SU-DHL-6 (cell line): ENCODE results near the gene TRPM3.

Source experiments
- H2AFZ ChIP-seq: fragments of 200-600 bp; sonication (generic); 2 replicates; pipeline ENCODE4 v1.6.1; 2014; ENCODE audit warnings: low read depth, mild to moderate bottlenecking, moderate library complexity, mixed read lengths, antibody characterized with exemption, low read length; ENCODE audit not compliant: severe bottlenecking
- H3F3A ChIP-seq: fragments of 200-600 bp; shearing (Covaris generic); 2 replicates; pipeline ENCODE4 v1.6.0; 2016; ENCODE audit warnings: antibody characterized with exemption, mild to moderate bottlenecking; ENCODE audit not compliant: insufficient read depth
- H3K27ac ChIP-seq: fragments of 200-600 bp; sonication (generic); 2 replicates; pipeline ENCODE4 v1.5.1; 2016; ENCODE audit warnings: low read depth, mild to moderate bottlenecking, low read length, moderate library complexity, mixed read lengths
- H3K27me3 ChIP-seq: fragments of 200-600 bp; sonication (generic), shearing (Covaris generic); 2 replicates; pipeline ENCODE4 v1.6.0; 2014; ENCODE audit warnings: mild to moderate bottlenecking, low read length
- H3K36me3 ChIP-seq: fragments of 200-600 bp; sonication (generic); 2 replicates; pipeline ENCODE4 v1.6.1; 2014; ENCODE audit warnings: mild to moderate bottlenecking, low read length, mixed read lengths
- H3K4me2 ChIP-seq: fragments of 300-600, 200-600 bp; shearing (Covaris generic), sonication (generic); 2 replicates; pipeline ENCODE4 v1.6.0; 2014; ENCODE audit warnings: low read length, low read depth, mild to moderate bottlenecking; ENCODE audit not compliant: poor library complexity, severe bottlenecking
- H3K4me3 ChIP-seq: fragments of 200-600 bp; sonication (generic); 2 replicates; pipeline ENCODE4 v1.5.1; 2014; ENCODE audit warnings: antibody characterized with exemption, low read length, mild to moderate bottlenecking, mixed read lengths; ENCODE audit not compliant: insufficient read depth, poor library complexity, severe bottlenecking
- H3K79me2 ChIP-seq: fragments of 200-600 bp; sonication (generic); 2 replicates; pipeline ENCODE4 v1.6.1; 2014; ENCODE audit warnings: mild to moderate bottlenecking, low read length, moderate library complexity; ENCODE audit not compliant: insufficient read depth
- H3K9ac ChIP-seq: fragments of 200-600 bp; sonication (generic); 2 replicates; pipeline ENCODE4 v1.7.0; 2014; ENCODE audit warnings: mild to moderate bottlenecking, low read length
- H3K9me2 ChIP-seq: fragments of 200-600 bp; sonication (generic); replicated peaks from 2 replicates; pipeline ENCODE4 v1.6.1; 2014; ENCODE audit warnings: low read length; ENCODE audit not compliant: insufficient read depth
- H3K9me3 ChIP-seq: fragments of 200-600 bp; sonication (generic); 2 replicates; pipeline ENCODE4 v1.6.1; 2014; ENCODE audit warnings: low read length, mixed read lengths; ENCODE audit not compliant: insufficient read depth
- H4K20me1 ChIP-seq: fragments of 200-600 bp; sonication (generic); 2 replicates; pipeline ENCODE4 v1.6.1; 2014; ENCODE audit warnings: low read depth, mild to moderate bottlenecking, antibody characterized with exemption, low read length, moderate library complexity, mixed read lengths
- CTCF ChIP-seq: fragments of 200-600 bp; sonication (generic); IDR thresholded peaks from one replicate; pipeline ENCODE4 v1.5.1; 2017; ENCODE audit warnings: antibody characterized with exemption, mild to moderate bottlenecking, low read length, moderate library complexity; ENCODE audit not compliant: insufficient read depth, poor library complexity, severe bottlenecking
- EZH2phosphoT487 ChIP-seq: fragments of 200-600 bp; sonication (generic), shearing (Covaris generic); conservative IDR thresholded peaks from 2 replicates; pipeline ENCODE4 v1.6.1; 2018; ENCODE audit warnings: mild to moderate bottlenecking, antibody characterized with exemption, low read length, moderate library complexity, mixed read lengths

TRPM3 gene

GRCh38 chr9:70964861-70965260 is 156.6 kb downstream of the TRPM3 start:
- Histone ChIP-seq H3K9me2 (no peaks in the 10 kb centered on the region), H3K9me3 (no peaks in the 10 kb centered on the region)
- TF ChIP-seq CTCF (no peak), EZH2phosphoT487 (no peak)

GRCh38 chr9:70963554-70963953 is 157.9 kb downstream of the TRPM3 start:
- TF ChIP-seq EZH2phosphoT487 (no peak), CTCF (no peak)
- Histone ChIP-seq H3F3A (no peaks in the 10 kb centered on the region), H3K9ac (no peak overlapping the region), H3K36me3 (no peaks in the 10 kb centered on the region), H3K9me2 (no peaks in the 10 kb centered on the region), H3K27me3 (no peaks in the 10 kb centered on the region), H2AFZ (no peak overlapping the region), H3K27ac (no peak overlapping the region), H4K20me1 (no peaks in the 10 kb centered on the region), H3K9me3 (no peaks in the 10 kb centered on the region), H3K79me2 (no peaks in the 10 kb centered on the region), H3K4me3 (no peak overlapping the region), H3K4me2 (no peak overlapping the region)

More at GRCh38 chr9:70964861-70965260, 156.6 kb downstream of the TRPM3 start:
- no peak overlapping the region for H3K4me3 ChIP-seq
- H3K36me3 ChIP-seq: no peaks in the 10 kb centered on the region
- no peak overlapping the region for H3K9ac ChIP-seq
- no peak overlapping the region for H2AFZ ChIP-seq
- no peak overlapping the region for H3K27ac ChIP-seq
- no peaks in the 10 kb centered on the region for H3K27me3 ChIP-seq
- H4K20me1 ChIP-seq: no peaks in the 10 kb centered on the region
- H3F3A ChIP-seq: no peaks in the 10 kb centered on the region
- H3K79me2 ChIP-seq: no peaks in the 10 kb centered on the region
- no peak overlapping the region for H3K4me2 ChIP-seq

GRCh38 chr9:70962761-70963440 is 158.5 kb downstream of the TRPM3 start:
- H3K27ac ChIP-seq: no peak overlapping the region
- H3K4me2 ChIP-seq: no peak overlapping the region
- H4K20me1 ChIP-seq: no peaks in the 10 kb centered on the region
- no peaks in the 10 kb centered on the region for H3K36me3 ChIP-seq
- no peaks in the 10 kb centered on the region for H3K79me2 ChIP-seq
- no peaks in the 10 kb centered on the region for H3K9me2 ChIP-seq
- no peak overlapping the region for H3K4me3 ChIP-seq
- no peaks in the 10 kb centered on the region for H3F3A ChIP-seq
- no peak for TF ChIP-seq CTCF
- no peak for TF ChIP-seq EZH2phosphoT487
- H2AFZ ChIP-seq: no peak overlapping the region
- no peaks in the 10 kb centered on the region for H3K27me3 ChIP-seq
- H3K9me3 ChIP-seq: no peaks in the 10 kb centered on the region
- H3K9ac ChIP-seq: no peak overlapping the region
